GM23248 (cell line): Measurements from ENCODE around the gene ELMO1.

Experiments used
- EZH2 ChIP-seq: fragments of 200-600 bp; sonication (generic); IDR thresholded peaks from 2 replicates; pipeline ENCODE4 v1.6.1; 2018; ENCODE audit warnings: antibody characterized with exemption, mild to moderate bottlenecking; ENCODE audit not compliant: insufficient read depth, poor library complexity, severe bottlenecking
- EZH2phosphoT487 ChIP-seq: fragments of 200-600 bp; sonication (generic); IDR thresholded peaks from 2 replicates; pipeline ENCODE4 v1.6.1; 2018; ENCODE audit warnings: antibody characterized with exemption, moderate library complexity, mild to moderate bottlenecking, low read depth; ENCODE audit not compliant: insufficient read depth

GRCh38 chr7:37006764-37007163 is 441.9 kb downstream of the ELMO1 start:
- TF ChIP-seq EZH2 (no peak), EZH2phosphoT487 (no peak)
